ENCODE measurements around the gene ZNFX1. TPM values are rescaled to one million over a fixed set of nuclear protein-coding genes. Genes with fewer than 3 reads are reported as not detected.

ZNFX1 gene
- total RNA-seq, 1 experiment from 2014 or later = 11.0 TPM

- TF ChIP-seq AFF4 (CRISPR knock-in tag; IDR thresholded peaks at IDR 0.05; ENCODE audit: borderline replicate concordance) (no peak), ERG (CRISPR knock-in tag; IDR thresholded peaks at IDR 0.05) (peak; percentile 89), ZNF281 (CRISPR knock-in tag; IDR thresholded peaks at IDR 0.05) (no peak), STAT6 (CRISPR knock-in tag; conservative IDR thresholded peaks at IDR 0.05; ENCODE audit: low read depth) (no peak), ZNF532 (CRISPR knock-in tag; IDR thresholded peaks at IDR 0.05; ENCODE audit: borderline replicate concordance) (no peak; the same call in 1 of the 2 replicates), NFYB (CRISPR knock-in tag; conservative IDR thresholded peaks at IDR 0.05; ENCODE audit: low read depth) (no peak), E2F5 (CRISPR knock-in tag; IDR thresholded peaks at IDR 0.05) (no peak), MXD4 (CRISPR knock-in tag; IDR thresholded peaks at IDR 0.05; ENCODE audit: borderline replicate concordance) (no peak), OVOL2 (CRISPR knock-in tag; IDR thresholded peaks at IDR 0.05; ENCODE audit: borderline replicate concordance) (no peak), ATF3 (CRISPR knock-in tag; conservative IDR thresholded peaks at IDR 0.05) (no peak), SOX15 (CRISPR knock-in tag; IDR thresholded peaks at IDR 0.05) (no peak), FOXP4 (CRISPR knock-in tag; IDR thresholded peaks at IDR 0.05) (no peak), CREB1 (CRISPR knock-in tag; IDR thresholded peaks at IDR 0.05) (no peak), RORB (CRISPR knock-in tag; IDR thresholded peaks at IDR 0.05) (no peak), ZNF121 (CRISPR knock-in tag; IDR thresholded peaks at IDR 0.05) (no peak)
These were observed 12.8 kb upstream of the ZNFX1 start (continued) for GRCh38 chr20:49290608-49291191.

Measured in WTC11 (cell line).